Ovary (tissue), 3 donors: ENCODE results near the gene NTRK3.

Experiments
- CTCF ChIP-seq, 3 donors: fragments of 450-650 bp in 2 of 3; fragments of 200-600 bp in 1 of 3; IDR thresholded peaks; one replicate each; pipeline versions ENCODE4 v1.5.1 to v1.8.0; 2016 to 2022; ENCODE audit warnings: antibody characterized with exemption in 3 of 3, mild to moderate bottlenecking in 1 of 3
- EP300 ChIP-seq: sonication (generic); formaldehyde crosslinking; IDR thresholded peaks from one replicate; pipeline ENCODE4 v1.6.1; 2017; ENCODE audit warnings: antibody characterized with exemption
- POLR2A ChIP-seq: fragments of 450-650 bp; IDR thresholded peaks from one replicate; pipeline ENCODE4 v1.6.1; 2017; ENCODE audit warnings: antibody characterized with exemption, mild to moderate bottlenecking, moderate library complexity
- donor health status: DM: no; HTN: no; CAD: no.

GRCh38 chr15:87841426-87841998, 415.0 kb downstream of the NTRK3 start:
- no peak for TF ChIP-seq CTCF (IDR thresholded peaks at IDR 0.05)
- TF ChIP-seq POLR2A: no peak
- TF ChIP-seq EP300: no peak
